ENCODE data around the gene COX10.
"Not testable (repeated sequence)": the region's sequence is repeated elsewhere in the genome, so short reads cannot be mapped to it uniquely, and the experiment has no call there.

COX10 gene

GRCh38 chr17:14168582-14168981 is 99.3 kb downstream of the COX10 start:
- DNase-seq (ENCODE audit: insufficient read length, low spot score) (no peak), FAIRE-seq (no peak)

- FAIRE-seq: no peak
- DNase-seq (ENCODE audit: insufficient read length, low spot score): no peak
These were observed 100.0 kb downstream of the COX10 start for GRCh38 chr17:14169287-14169686.

- no peak for FAIRE-seq
- no peak for DNase-seq (ENCODE audit: insufficient read length, low spot score)
These were observed 100.6 kb downstream of the COX10 start for GRCh38 chr17:14169901-14170300.

GRCh38 chr17:14176989-14177388 is 107.7 kb downstream of the COX10 start:
- not testable (repeated sequence) for FAIRE-seq; DNase-seq (ENCODE audit: insufficient read length, low spot score)

DNA sequence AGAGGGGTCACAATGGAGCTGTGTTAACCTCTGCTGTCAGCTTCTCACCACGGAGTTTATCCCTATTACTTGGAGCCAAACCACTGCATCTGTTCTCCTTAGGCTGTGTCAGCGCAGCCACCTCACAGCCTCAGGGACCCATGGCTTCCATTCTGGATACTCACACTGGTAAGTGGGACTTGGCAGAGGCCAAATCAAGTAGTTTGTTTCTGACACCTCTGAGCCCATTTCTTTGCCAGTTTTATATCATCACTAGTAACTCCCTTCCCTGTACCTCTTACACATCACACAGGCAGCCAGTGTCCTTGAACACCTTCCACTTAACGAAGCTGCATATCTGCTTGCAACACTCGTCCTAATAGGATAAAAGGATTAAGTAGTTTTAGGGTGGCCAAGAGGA is 108.5 kb downstream of the COX10 start:
- not testable (repeated sequence) for DNase-seq (ENCODE audit: insufficient read length, low spot score); FAIRE-seq

DNA sequence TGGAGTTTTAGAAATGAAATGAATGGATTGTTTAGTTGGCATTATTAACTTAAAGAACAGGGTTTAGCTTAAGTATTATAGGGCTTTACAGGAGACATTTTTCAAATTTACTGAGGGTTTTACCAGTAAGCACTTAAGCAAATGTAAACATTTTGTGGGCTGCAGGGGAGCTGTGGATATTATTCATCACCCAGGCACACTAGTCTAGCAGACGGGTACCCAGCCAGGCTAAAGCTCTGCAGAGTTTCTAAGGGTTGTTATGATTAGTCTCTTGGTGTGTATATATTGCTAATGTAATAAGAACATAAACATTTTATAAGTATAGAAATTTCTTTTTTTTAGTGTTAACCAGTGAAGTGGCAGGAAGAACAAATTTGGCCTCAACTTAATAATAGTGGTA is 110.6 kb downstream of the COX10 start:
- not testable (repeated sequence) for FAIRE-seq; DNase-seq (ENCODE audit: insufficient read length, low spot score)

- not testable (repeated sequence) for FAIRE-seq; DNase-seq (ENCODE audit: insufficient read length, low spot score)
These were observed 112.8 kb downstream of the COX10 start for GRCh38 chr17:14182084-14182483.

DNA sequence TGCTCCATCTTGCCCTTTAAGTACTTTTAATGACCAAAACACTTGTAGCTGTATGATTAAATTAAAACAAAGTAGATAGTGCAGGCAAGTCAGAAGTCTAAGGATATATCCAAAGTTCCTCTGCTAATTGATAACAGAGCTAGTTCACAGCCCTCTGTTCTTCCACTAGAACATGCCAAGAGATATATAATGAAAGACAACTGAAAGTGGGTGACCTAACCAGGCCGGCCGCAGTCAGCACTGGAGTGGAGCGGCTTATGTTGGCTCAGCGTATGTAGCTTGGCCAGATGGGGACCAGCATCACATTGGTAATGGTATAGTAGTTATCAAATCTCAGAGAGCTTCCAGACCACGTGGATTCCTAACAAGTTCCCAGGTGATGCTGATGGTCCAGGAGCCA is 115.2 kb downstream of the COX10 start:
- not testable (repeated sequence) for FAIRE-seq; DNase-seq (ENCODE audit: insufficient read length, low spot score)

- not testable (repeated sequence) for DNase-seq (ENCODE audit: insufficient read length, low spot score)
- FAIRE-seq: peak; percentile 95
These were observed 117.1 kb downstream of the COX10 start for GRCh38 chr17:14186443-14186842.

- FAIRE-seq; DNase-seq (ENCODE audit: insufficient read length, low spot score): not testable (repeated sequence)
These were observed 121.5 kb downstream of the COX10 start for GRCh38 chr17:14190774-14191173.

GRCh38 chr17:14191469-14191868 is 122.2 kb downstream of the COX10 start:
- not testable (repeated sequence) for DNase-seq (ENCODE audit: insufficient read length, low spot score); FAIRE-seq

DNA sequence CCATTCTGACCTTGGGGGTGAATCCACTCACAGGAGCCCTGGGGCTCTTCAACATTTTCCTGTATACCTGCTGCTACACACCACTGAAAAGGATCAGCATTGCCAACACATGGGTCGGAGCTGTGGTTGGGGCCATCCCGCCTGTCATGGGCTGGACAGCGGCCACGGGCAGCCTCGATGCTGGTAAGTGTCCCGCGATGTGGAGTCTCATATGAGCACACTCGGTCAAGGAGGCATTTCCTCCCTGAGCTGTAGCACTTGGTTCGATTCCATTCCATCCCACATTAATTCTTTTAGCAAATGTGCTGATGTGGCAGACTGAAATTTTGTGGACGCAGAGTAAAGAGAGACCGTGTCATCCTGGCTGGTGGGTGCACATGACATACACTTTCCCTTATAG is 122.7 kb downstream of the COX10 start:
- DNase-seq (ENCODE audit: insufficient read length, low spot score): not testable (repeated sequence)
- peak; percentile 28 for FAIRE-seq

- not testable (repeated sequence) for FAIRE-seq; DNase-seq (ENCODE audit: insufficient read length, low spot score)
These were observed 123.5 kb downstream of the COX10 start for GRCh38 chr17:14192636-14193344.

DNA sequence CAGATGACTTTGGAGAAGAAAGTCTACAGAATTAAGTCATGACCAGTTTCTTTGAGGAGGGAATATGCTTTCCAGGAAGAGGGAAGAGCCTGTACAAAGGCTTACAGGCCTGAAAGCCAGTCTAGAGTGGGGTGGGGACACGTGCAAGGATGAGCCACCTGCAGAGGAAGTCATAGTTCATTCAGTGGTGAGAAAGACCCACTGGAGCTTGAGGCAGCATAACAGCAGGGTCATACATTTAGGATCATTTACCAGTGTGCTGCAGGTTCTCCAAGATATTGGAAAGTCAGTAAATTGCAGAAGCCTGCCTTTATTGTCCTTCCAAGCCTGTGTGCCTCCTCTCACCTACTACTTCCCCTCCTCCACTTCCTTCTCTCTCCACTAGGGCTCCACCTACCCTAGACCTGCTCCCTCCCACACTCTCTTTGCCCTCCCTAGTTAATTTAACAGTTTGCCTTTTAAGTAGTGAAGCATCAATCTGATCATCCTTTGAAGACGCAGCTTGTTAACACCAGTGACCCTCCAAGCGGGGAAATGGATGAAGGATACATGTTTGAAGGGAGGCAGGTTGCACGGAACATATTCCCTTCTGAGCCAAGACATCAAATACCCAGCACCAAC is 127.2 kb downstream of the COX10 start:
- no peak for FAIRE-seq
- no peak for DNase-seq (ENCODE audit: insufficient read length, low spot score)

- DNase-seq (ENCODE audit: insufficient read length, low spot score) (no peak), FAIRE-seq (no peak)
These were observed 127.8 kb downstream of the COX10 start for GRCh38 chr17:14197057-14197456.

DNA sequence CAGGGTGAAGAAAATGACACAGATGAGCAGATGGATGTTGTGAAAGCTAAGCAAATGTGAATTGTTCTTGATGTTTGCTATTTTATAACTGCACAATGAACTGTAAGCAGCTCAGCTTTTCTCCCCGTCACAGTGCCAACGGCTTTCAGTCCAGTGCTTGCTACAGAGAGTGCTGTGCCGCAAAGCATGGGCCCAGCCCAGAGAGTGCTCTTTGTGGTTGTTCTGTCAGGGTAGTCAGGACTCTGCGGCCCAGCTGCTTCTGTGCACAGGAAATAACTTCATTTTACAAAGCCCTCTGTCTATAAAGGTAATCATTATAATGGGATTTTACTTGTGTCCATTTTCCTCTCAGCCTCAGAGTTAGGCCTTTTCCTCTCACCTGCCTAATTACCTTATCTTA is 128.3 kb downstream of the COX10 start:
- no peak for FAIRE-seq
- DNase-seq (ENCODE audit: insufficient read length, low spot score): no peak

- DNase-seq (ENCODE audit: insufficient read length, low spot score): no peak
These were observed 128.7 kb downstream of the COX10 start for GRCh38 chr17:14198013-14198412.

DNA sequence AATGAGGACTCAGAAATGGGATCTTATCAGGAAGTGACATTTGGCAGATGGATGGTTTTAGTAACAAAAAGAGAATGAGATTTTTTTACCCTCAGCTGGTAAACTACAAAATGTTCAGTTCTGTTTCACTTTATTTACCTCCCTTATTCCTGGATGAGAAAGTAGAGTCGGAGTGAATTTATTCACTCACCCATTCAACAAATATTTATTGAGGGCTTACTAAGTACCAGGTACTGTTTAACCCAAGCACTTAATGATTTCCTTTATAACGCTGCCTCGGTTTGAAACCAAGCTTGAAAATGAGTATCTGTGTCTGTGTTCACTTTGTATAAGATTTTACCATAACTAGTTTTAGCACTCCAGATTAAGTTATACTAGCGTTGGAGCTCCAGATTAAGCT is 129.3 kb downstream of the COX10 start:
- FAIRE-seq: no peak
- DNase-seq (ENCODE audit: insufficient read length, low spot score): no peak

More at GRCh38 chr17:14198013-14198412, 128.7 kb downstream of the COX10 start:
- no peak for FAIRE-seq

DNA sequence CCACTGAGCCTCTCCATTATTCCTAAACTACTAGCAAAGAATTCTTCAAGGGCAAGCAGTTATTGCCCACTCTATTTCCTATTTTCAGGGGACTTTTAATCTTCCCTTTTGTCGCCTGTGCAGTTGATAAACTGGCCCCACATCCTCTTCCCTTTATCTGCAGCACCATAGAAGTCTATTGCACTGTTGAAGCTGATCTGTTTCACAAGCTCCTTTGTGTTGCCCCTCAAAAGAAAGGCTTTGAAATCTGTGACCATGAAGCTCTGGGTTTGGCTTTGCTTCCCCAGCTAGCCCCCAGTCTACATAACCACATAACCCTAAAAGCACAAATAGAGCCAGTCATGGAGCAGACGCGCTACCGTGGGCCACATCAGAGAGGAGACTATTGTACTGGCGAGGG is 130.3 kb downstream of the COX10 start:
- no peak for DNase-seq (ENCODE audit: insufficient read length, low spot score)

DNA sequence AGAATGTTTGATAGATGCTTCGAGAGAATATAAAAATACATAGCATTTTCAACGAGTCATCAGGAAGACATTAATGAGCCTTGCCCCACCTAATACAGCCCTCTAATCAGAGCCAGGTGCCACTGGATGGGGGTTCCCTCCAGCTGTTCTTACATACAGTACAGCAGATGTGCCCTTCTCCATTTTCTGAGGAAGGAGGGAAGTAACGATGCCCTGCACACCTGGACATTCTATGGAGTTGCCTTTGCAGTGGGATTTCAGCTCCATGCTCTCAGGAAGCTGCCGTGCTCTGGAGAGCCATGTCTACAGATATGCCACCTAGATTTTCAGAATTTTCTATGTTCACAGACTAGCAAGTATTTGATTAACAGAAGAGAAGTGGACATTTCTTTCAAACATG is 131.1 kb downstream of the COX10 start:
- DNase-seq (ENCODE audit: insufficient read length, low spot score): no peak
- no peak for FAIRE-seq

More for the DNA sequence above, 130.3 kb downstream of the COX10 start:
- no peak for FAIRE-seq

DNA sequence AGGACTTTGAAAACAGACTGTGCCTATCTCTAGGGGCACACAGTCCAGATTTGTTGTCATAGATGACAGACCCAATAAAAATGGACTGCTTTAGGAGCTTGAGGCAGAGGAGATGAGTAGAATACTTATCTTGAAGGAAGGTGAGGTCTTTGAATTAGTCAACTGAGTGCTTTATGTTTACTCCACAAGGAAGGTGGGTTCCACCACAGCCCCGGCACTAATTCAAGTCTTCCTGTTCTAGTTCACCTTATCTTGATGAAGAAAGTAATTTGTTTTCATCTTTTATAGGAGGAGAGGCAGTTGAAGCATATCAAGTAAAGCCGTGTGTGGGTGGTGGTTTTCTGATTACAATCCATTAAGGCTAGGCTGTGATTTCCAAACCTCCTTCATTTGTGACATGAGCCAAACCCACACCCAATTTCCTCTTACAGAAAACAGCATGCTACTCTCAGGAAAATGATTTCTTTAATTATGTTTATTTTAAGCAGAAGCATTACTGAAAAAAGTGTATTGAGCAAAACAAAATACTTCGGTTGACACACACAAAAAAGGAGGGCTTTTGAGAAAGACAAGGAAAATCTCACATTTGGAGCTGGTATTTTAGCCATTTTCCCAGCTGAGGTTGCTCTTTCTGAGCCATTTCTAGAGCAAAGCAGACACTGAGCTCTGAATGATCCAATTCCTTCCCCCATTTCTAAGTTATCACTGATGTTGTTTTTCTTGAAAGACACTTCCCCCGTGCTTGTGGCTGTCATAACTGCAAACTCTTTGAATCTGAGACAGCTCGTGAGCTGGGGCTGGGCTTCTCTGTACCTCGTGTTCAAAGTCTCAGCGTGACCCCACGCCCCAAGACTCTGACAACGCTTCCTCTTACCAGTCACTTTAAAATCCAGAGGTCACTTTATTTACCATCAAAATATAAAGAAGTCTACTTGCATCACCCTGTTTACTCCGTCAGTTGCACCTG is 132.0 kb downstream of the COX10 start:
- FAIRE-seq (no peak), DNase-seq (ENCODE audit: insufficient read length, low spot score) (no peak)

Measured in HTR-8/SVneo (cell line).